Measurements from ENCODE around the gene SLC34A1.

SLC34A1 gene

GRCh38 chr5:177430972-177431316 lies 46.7 kb downstream of the SLC34A1 start:
- Histone ChIP-seq H3K4me1 (ENCODE audit: control insufficient read depth, insufficient read depth, low read length, poor library complexity, severe bottlenecking) (peaks cover 92% of the 10 kb centered on the region), H3K9me3 (ENCODE audit: control insufficient read depth, low read length) (no peaks in the 10 kb centered on the region), H3K4me3 (ENCODE audit: insufficient read depth, low read depth, low read length, poor library complexity, severe bottlenecking) (peak overlapping the region; percentile 26), H3K36me3 (ENCODE audit: control insufficient read depth, insufficient read depth, low read length) (peaks cover 41% of the 10 kb centered on the region), H3K27ac (ENCODE audit: insufficient read depth, low read length, poor library complexity, severe bottlenecking) (peak overlapping the region; percentile 78), H3K27me3 (replicated peaks; ENCODE audit: control insufficient read depth, insufficient read depth, low read length, poor library complexity, severe bottlenecking) (no peaks in the 10 kb centered on the region)
- DNase-seq: no peak

- Histone ChIP-seq H3K36me3 (ENCODE audit: control insufficient read depth, insufficient read depth, low read length) (peaks cover 47% of the 10 kb centered on the region), H3K4me3 (ENCODE audit: insufficient read depth, low read depth, low read length, poor library complexity, severe bottlenecking) (peak overlapping the region; percentile 37), H3K9me3 (ENCODE audit: control insufficient read depth, low read length) (no peaks in the 10 kb centered on the region), H3K4me1 (ENCODE audit: control insufficient read depth, insufficient read depth, low read length, poor library complexity, severe bottlenecking) (peaks cover 96% of the 10 kb centered on the region), H3K27ac (ENCODE audit: insufficient read depth, low read length, poor library complexity, severe bottlenecking) (peak overlapping the region; percentile 78), H3K27me3 (replicated peaks; ENCODE audit: control insufficient read depth, insufficient read depth, low read length, poor library complexity, severe bottlenecking) (no peaks in the 10 kb centered on the region)
- peak; percentile 68 to 74 (median 72) for DNase-seq
Observed at GRCh38 chr5:177431317-177432142, 47.3 kb downstream of the SLC34A1 start.

- peak overlapping the region; percentile 78 for H3K27ac ChIP-seq (ENCODE audit: insufficient read depth, low read length, poor library complexity, severe bottlenecking)
- no peaks in the 10 kb centered on the region for H3K27me3 ChIP-seq (replicated peaks; ENCODE audit: control insufficient read depth, insufficient read depth, low read length, poor library complexity, severe bottlenecking)
- no peaks in the 10 kb centered on the region for H3K9me3 ChIP-seq (ENCODE audit: control insufficient read depth, low read length)
- H3K4me1 ChIP-seq (ENCODE audit: control insufficient read depth, insufficient read depth, low read length, poor library complexity, severe bottlenecking): peaks cover 97% of the 10 kb centered on the region
- H3K36me3 ChIP-seq (ENCODE audit: control insufficient read depth, insufficient read depth, low read length): peaks cover 55% of the 10 kb centered on the region
- no peak for DNase-seq
- peak overlapping the region; percentile 37 for H3K4me3 ChIP-seq (ENCODE audit: insufficient read depth, low read depth, low read length, poor library complexity, severe bottlenecking)
Observed at GRCh38 chr5:177432143-177432838, 48.1 kb downstream of the SLC34A1 start.

DNA sequence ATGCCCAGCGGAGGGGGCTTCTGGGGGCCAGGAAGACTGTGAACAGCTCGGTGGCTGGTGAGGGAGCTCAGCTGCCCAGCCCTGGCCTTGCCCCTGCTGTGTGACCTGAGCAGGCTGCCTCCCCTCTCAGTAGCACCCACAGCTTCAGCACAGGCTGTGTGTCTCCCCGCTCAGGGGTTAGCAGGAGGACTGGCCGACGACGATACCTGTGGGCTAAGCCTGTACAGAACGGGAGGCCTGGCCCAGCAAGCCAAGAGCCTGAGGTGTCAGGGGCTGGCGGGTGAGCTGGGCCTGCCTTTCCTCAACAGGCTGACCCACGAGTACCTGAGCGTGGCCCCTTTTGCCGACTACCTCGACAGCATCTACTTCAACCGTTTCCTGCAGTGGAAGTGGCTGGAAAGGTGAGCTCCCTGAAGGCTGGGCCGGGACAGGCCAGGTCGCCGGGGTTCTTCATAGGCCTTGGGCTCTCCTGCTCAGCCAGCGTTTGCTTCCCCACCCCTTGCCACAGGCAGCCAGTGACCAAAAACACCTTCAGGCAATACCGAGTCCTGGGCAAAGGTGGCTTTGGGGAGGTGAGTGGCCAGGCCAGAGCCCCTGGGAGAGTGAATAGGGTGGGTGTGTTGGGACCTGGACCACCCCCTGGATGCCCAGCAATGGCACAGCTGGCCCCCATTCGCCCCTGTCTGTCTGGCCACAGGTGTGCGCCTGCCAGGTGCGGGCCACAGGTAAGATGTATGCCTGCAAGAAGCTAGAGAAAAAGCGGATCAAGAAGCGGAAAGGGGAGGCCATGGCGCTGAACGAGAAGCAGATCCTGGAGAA lies 48.8 kb downstream of the SLC34A1 start:
- peaks cover 61% of the 10 kb centered on the region for H3K36me3 ChIP-seq (ENCODE audit: control insufficient read depth, insufficient read depth, low read length)
- H3K27ac ChIP-seq (ENCODE audit: insufficient read depth, low read length, poor library complexity, severe bottlenecking): peak overlapping the region; percentile 78
- no peak for DNase-seq
- H3K9me3 ChIP-seq (ENCODE audit: control insufficient read depth, low read length): no peaks in the 10 kb centered on the region
- peak overlapping the region; percentile 37 for H3K4me3 ChIP-seq (ENCODE audit: insufficient read depth, low read depth, low read length, poor library complexity, severe bottlenecking)
- H3K27me3 ChIP-seq (replicated peaks; ENCODE audit: control insufficient read depth, insufficient read depth, low read length, poor library complexity, severe bottlenecking): no peaks in the 10 kb centered on the region
- H3K4me1 ChIP-seq (ENCODE audit: control insufficient read depth, insufficient read depth, low read length, poor library complexity, severe bottlenecking): peaks cover 92% of the 10 kb centered on the region

DNA sequence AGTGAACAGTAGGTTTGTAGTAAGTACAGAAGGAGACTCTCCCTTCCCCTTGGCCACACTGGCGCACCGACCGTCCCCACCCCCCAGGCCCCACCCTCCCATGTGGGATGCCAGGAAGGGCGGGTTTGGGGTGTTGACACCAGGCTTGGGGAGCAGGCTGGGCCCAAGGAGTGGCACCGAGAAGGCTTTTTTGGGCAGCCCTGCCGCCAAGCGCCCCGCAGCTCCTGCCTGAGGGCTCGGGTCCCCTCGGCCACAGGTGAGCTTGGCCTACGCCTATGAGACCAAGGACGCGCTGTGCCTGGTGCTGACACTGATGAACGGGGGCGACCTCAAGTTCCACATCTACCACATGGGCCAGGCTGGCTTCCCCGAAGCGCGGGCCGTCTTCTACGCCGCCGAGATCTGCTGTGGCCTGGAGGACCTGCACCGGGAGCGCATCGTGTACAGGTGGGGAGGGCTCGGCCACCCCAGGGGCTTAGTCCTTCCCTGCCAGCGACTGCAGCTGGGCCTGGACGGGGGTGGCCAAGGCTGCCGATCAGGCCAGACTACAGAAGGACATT lies 49.5 kb downstream of the SLC34A1 start:
- Histone ChIP-seq H3K9me3 (ENCODE audit: control insufficient read depth, low read length) (no peaks in the 10 kb centered on the region), H3K36me3 (ENCODE audit: control insufficient read depth, insufficient read depth, low read length) (peaks cover 68% of the 10 kb centered on the region), H3K27me3 (replicated peaks; ENCODE audit: control insufficient read depth, insufficient read depth, low read length, poor library complexity, severe bottlenecking) (no peaks in the 10 kb centered on the region), H3K4me1 (ENCODE audit: control insufficient read depth, insufficient read depth, low read length, poor library complexity, severe bottlenecking) (peaks cover 92% of the 10 kb centered on the region), H3K27ac (ENCODE audit: insufficient read depth, low read length, poor library complexity, severe bottlenecking) (peak overlapping the region; percentile 78), H3K4me3 (ENCODE audit: insufficient read depth, low read depth, low read length, poor library complexity, severe bottlenecking) (peak overlapping the region; percentile 3)
- DNase-seq: no peak

DNA sequence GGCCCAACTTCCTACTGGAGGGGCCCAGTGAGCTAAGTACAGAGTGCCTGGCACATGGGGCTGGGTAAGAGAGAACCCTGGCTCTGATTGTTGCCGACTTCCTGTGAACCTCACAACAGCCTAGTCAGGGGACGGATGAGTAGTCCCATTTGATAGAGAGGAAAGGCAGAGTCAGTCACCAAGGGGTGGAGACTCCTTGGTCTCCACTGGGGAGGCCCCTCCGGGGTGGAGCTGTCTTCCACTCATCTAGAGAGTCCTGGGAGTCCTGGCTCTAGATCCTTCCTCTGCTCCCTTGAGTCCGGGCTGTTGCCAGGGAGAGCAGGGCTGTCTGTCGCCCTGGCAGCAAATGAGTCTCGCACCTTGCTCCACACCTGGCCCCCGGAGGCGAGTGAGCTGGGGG lies 50.2 kb downstream of the SLC34A1 start:
- Histone ChIP-seq H3K36me3 (ENCODE audit: control insufficient read depth, insufficient read depth, low read length) (peaks cover 70% of the 10 kb centered on the region), H3K9me3 (ENCODE audit: control insufficient read depth, low read length) (no peaks in the 10 kb centered on the region), H3K27ac (ENCODE audit: insufficient read depth, low read length, poor library complexity, severe bottlenecking) (peak overlapping the region; percentile 78), H3K4me1 (ENCODE audit: control insufficient read depth, insufficient read depth, low read length, poor library complexity, severe bottlenecking) (peaks cover 90% of the 10 kb centered on the region), H3K27me3 (replicated peaks; ENCODE audit: control insufficient read depth, insufficient read depth, low read length, poor library complexity, severe bottlenecking) (no peaks in the 10 kb centered on the region), H3K4me3 (ENCODE audit: insufficient read depth, low read depth, low read length, poor library complexity, severe bottlenecking) (peak overlapping the region; percentile 3)
- DNase-seq: peak in 1 of 3 donors; percentile 49

DNA sequence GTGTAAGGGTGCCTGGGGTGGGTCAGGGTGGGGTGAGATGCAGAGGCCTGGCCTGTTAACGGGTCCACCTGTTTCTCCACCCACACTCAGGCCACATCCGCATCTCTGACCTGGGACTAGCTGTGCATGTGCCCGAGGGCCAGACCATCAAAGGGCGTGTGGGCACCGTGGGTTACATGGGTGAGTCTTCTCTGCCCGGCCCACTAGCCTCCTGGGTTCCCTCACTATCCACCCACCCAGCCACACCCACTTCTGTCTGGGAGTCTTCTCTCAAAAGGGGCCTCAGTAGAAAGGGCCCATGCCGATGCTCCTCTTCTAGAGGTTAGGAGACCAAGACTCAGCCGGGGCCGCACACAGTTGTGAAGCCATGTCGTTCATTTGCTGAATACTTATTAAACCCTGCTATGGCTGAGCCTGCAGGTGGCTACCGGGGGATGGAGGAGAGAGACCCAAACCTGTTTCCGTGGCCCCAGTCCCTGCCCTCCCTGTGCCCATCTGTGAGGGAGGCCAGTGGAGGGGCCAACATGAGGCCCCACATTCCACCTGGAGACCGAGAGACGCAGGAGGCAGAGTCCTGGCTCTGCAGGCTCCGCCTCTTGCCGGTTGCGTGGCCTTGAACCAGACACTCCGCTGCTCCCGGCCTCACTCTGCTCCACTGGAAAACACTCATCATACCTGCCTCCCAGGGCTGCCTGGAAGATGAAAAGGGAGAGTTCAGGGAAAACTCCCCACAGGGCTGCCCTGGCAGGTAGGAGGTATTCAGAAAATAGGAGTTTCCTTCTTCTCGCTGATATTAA lies 50.9 kb downstream of the SLC34A1 start:
- H3K27ac ChIP-seq (ENCODE audit: insufficient read depth, low read length, poor library complexity, severe bottlenecking): peak overlapping the region; percentile 78
- no peak for DNase-seq
- peaks cover 72% of the 10 kb centered on the region for H3K36me3 ChIP-seq (ENCODE audit: control insufficient read depth, insufficient read depth, low read length)
- no peaks in the 10 kb centered on the region for H3K9me3 ChIP-seq (ENCODE audit: control insufficient read depth, low read length)
- no peak overlapping the region for H3K4me3 ChIP-seq (ENCODE audit: insufficient read depth, low read depth, low read length, poor library complexity, severe bottlenecking)
- H3K27me3 ChIP-seq (replicated peaks; ENCODE audit: control insufficient read depth, insufficient read depth, low read length, poor library complexity, severe bottlenecking): no peaks in the 10 kb centered on the region
- H3K4me1 ChIP-seq (ENCODE audit: control insufficient read depth, insufficient read depth, low read length, poor library complexity, severe bottlenecking): peaks cover 90% of the 10 kb centered on the region

GRCh38 chr5:177435847-177436536 lies 51.8 kb downstream of the SLC34A1 start:
- Histone ChIP-seq H3K27ac (ENCODE audit: insufficient read depth, low read length, poor library complexity, severe bottlenecking) (peak overlapping the region; percentile 46), H3K4me3 (ENCODE audit: insufficient read depth, low read depth, low read length, poor library complexity, severe bottlenecking) (no peak overlapping the region), H3K27me3 (replicated peaks; ENCODE audit: control insufficient read depth, insufficient read depth, low read length, poor library complexity, severe bottlenecking) (no peaks in the 10 kb centered on the region), H3K36me3 (ENCODE audit: control insufficient read depth, insufficient read depth, low read length) (peaks cover 78% of the 10 kb centered on the region), H3K4me1 (ENCODE audit: control insufficient read depth, insufficient read depth, low read length, poor library complexity, severe bottlenecking) (peaks cover 89% of the 10 kb centered on the region), H3K9me3 (ENCODE audit: control insufficient read depth, low read length) (no peaks in the 10 kb centered on the region)
- DNase-seq: no peak

DNA sequence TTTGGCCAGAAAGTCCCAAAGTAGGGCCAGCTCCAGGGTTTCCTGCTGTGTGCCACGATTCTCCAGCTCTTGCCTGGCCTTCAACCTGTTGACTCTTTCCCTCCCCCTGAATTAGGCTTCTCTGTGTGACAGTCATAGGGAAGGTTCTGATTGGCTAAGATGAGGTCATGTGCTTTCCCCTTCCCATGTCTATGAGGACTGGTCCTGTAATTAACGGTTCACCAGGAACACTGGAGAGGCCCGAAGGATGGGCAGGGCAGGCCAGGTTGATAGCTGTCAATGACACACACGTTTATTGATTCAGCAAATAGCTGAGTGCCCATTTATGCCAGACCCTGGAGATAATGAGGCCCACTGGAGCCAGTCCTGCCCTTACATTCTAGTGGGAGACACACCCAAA lies 53.4 kb downstream of the SLC34A1 start:
- Histone ChIP-seq H3K4me1 (ENCODE audit: control insufficient read depth, insufficient read depth, low read length, poor library complexity, severe bottlenecking) (peaks cover 80% of the 10 kb centered on the region), H3K27me3 (replicated peaks; ENCODE audit: control insufficient read depth, insufficient read depth, low read length, poor library complexity, severe bottlenecking) (no peaks in the 10 kb centered on the region), H3K36me3 (ENCODE audit: control insufficient read depth, insufficient read depth, low read length) (peaks cover 88% of the 10 kb centered on the region), H3K27ac (ENCODE audit: insufficient read depth, low read length, poor library complexity, severe bottlenecking) (peak overlapping the region; percentile 46), H3K9me3 (ENCODE audit: control insufficient read depth, low read length) (no peaks in the 10 kb centered on the region), H3K4me3 (ENCODE audit: insufficient read depth, low read depth, low read length, poor library complexity, severe bottlenecking) (no peak overlapping the region)
- DNase-seq: no peak
